HEK293 (cell line): Measurements from ENCODE around the gene KRTAP2-2.

ENCODE experiments used
- ELK4 ChIP-seq: IDR thresholded peaks from 2 replicates; pipeline ENCODE4 v1.6.1; 2011; ENCODE audit warnings: mild to moderate bottlenecking, low read depth, low read length, borderline replicate concordance
- IKZF3 ChIP-seq: fragments of 450-650 bp; IDR thresholded peaks from 2 replicates; pipeline ENCODE4 v1.5.0; 2018; ENCODE audit warnings: missing biosample characterization, mild to moderate bottlenecking, missing genetic modification characterization, moderate library complexity
- SCRT1 ChIP-seq: fragments of 450-650 bp; formaldehyde crosslinking; IDR thresholded peaks from 2 replicates; pipeline ENCODE4 v1.5.1; 2016; ENCODE audit warnings: missing biosample characterization, missing genetic modification characterization, borderline replicate concordance
- SCRT2 ChIP-seq: fragments of 450-650 bp; formaldehyde crosslinking; IDR thresholded peaks from 2 replicates; pipeline ENCODE4 v1.5.1; 2016; ENCODE audit warnings: missing biosample characterization, missing genetic modification characterization
- SP2 ChIP-seq: fragments of 450-650 bp; formaldehyde crosslinking; IDR thresholded peaks from 2 replicates; pipeline ENCODE4 v1.5.1; 2016; ENCODE audit warnings: missing biosample characterization, missing genetic modification characterization
- ZNF18 ChIP-seq: fragments of 450-650 bp; formaldehyde crosslinking; IDR thresholded peaks from 2 replicates; pipeline ENCODE4 v1.5.1; 2016; ENCODE audit warnings: missing biosample characterization, missing genetic modification characterization
- ZNF274 ChIP-seq, 2 experiments: fragments of 200-500 bp in 1 of 2; fragments of 450-650 bp in 1 of 2; sonication (Bioruptor generic) in 1 of 2; formaldehyde crosslinking in 1 of 2; IDR thresholded peaks; 2 replicates each; pipeline versions ENCODE4 v1.5.1 to v1.6.1; 2014 to 2016; ENCODE audit warnings: borderline replicate concordance in 1 of 2, inconsistent platforms in 1 of 2, low read length in 1 of 2, missing biosample characterization in 1 of 2, missing genetic modification characterization in 1 of 2
- TF ChIP-seq, protein P1 (sequence below): fragments of 450-650 bp; formaldehyde crosslinking; IDR thresholded peaks from 2 replicates; pipeline ENCODE4 v1.5.1; 2016; ENCODE audit warnings: missing biosample characterization, missing genetic modification characterization

DNA sequence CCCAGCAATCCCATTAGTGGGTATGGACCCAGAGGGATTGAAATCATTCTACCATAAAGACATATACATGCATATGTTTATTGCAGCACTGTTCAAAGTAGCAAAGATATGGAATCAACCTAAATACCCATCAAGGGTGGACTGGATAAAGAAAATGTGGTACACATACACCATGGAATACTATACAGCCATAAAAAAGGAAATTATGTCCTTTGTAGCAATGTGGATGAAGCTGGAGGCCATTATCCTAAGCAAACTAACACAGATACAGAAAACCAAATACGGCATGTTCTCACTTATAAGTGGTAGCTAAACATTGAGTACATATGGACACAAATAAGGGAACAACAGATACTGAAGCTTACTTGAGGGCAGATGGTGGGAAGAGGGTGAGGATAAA is 2.5 kb upstream of the KRTAP2-2 start:
- TF ChIP-seq ZNF18 (tag by site-specific recombination) (no peak), IKZF3 (tag by site-specific recombination) (no peak), SP2 (tag by site-specific recombination) (no peak), SCRT2 (tag by site-specific recombination) (no peak), ELK4 (no peak), SCRT1 (tag by site-specific recombination) (no peak), ZNF274 (IDR thresholded peaks at IDR 0.05; ENCODE audit: low read length) (no peak), ZNF274 (tag by site-specific recombination; IDR thresholded peaks at IDR 0.05; ENCODE audit: borderline replicate concordance) (no peak)
- TF ChIP-seq, protein P1, sequence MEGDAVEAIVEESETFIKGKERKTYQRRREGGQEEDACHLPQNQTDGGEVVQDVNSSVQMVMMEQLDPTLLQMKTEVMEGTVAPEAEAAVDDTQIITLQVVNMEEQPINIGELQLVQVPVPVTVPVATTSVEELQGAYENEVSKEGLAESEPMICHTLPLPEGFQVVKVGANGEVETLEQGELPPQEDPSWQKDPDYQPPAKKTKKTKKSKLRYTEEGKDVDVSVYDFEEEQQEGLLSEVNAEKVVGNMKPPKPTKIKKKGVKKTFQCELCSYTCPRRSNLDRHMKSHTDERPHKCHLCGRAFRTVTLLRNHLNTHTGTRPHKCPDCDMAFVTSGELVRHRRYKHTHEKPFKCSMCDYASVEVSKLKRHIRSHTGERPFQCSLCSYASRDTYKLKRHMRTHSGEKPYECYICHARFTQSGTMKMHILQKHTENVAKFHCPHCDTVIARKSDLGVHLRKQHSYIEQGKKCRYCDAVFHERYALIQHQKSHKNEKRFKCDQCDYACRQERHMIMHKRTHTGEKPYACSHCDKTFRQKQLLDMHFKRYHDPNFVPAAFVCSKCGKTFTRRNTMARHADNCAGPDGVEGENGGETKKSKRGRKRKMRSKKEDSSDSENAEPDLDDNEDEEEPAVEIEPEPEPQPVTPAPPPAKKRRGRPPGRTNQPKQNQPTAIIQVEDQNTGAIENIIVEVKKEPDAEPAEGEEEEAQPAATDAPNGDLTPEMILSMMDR (tag by site-specific recombination) = no peak
